ENCODE results near the gene TMEM229A. TPM values are rescaled to one million over a fixed set of nuclear protein-coding genes. Genes with fewer than 3 reads are reported as not detected.

Gene TMEM229A
- total RNA-seq, 2 experiments from 2014 or later, result not detected

GRCh38 chr7:123992913-123993518 lies 39.9 kb downstream of the TMEM229A start:
- ChIA-PET POLR2A (no interaction called here), CTCF (no interaction called here)

GRCh38 chr7:123987445-123987844 lies 45.4 kb downstream of the TMEM229A start:
- CTCF ChIA-PET, result no interaction called here
- POLR2A ChIA-PET, result no interaction called here

Other genes with a start within 250 kb of the TMEM229A start
- not detected for gene HYAL4, start 187.9 kb downstream of the TMEM229A start, total RNA-seq
- not detected for gene SPAM1, start 107.8 kb downstream of the TMEM229A start, total RNA-seq